ENCODE measurements around the gene KATNAL1.
A peak's percentile ranks its signal among the peaks of the same experiment; 100 is the strongest.

KATNAL1 gene

DNA sequence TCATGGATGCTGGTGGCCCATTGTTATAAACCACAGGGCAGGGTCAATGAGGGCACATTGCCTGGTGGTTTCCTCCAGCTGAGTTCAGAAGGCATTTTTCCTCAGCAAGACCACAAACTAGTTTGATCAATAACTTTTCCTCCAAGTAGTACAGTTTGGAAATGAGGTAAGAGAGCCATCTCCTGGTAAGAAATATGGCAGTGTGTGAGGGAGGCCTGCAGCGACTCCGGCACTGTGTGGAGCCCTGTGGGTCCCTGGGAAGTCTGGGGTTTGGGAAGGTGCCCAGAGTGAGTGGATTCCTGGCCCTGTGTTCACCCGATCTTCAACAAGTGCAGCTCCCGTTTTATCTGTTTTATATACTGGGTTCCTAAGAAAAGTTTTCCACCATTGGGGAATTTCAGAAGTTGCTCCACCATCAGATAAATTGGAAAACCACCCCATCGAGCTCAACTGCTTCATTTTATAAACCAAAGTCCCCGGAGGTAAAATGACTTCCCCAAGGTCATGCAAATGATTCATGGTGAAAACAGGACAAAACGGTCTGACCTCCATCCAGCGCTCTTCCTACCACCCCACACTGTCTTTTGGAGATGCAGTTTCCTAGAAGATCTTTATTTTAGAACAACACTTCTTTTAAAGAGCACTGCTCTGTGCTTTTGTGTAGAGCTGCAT, 148.4 kb downstream of the KATNAL1 start:
- peak; percentile 62 for DNase-seq

DNA sequence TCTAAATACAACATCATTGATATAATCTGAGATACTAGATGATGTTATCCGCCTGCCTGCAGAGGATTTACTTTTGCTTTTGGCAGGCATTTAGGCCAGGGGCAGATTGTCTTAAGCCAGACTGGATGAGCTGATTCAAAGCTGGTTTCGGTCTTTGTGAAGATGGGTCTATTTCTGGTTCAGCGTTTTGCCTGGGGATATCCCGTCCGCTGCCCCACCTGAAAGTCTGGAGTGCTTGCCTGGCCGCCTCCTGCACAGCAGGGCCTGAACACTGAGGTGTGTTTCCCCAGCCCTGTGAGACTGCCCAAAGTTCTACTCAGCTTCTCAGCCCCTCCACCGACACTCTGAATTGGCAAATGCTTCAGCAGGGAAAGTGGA, 149.7 kb downstream of the KATNAL1 start:
- no peak for DNase-seq

DNA sequence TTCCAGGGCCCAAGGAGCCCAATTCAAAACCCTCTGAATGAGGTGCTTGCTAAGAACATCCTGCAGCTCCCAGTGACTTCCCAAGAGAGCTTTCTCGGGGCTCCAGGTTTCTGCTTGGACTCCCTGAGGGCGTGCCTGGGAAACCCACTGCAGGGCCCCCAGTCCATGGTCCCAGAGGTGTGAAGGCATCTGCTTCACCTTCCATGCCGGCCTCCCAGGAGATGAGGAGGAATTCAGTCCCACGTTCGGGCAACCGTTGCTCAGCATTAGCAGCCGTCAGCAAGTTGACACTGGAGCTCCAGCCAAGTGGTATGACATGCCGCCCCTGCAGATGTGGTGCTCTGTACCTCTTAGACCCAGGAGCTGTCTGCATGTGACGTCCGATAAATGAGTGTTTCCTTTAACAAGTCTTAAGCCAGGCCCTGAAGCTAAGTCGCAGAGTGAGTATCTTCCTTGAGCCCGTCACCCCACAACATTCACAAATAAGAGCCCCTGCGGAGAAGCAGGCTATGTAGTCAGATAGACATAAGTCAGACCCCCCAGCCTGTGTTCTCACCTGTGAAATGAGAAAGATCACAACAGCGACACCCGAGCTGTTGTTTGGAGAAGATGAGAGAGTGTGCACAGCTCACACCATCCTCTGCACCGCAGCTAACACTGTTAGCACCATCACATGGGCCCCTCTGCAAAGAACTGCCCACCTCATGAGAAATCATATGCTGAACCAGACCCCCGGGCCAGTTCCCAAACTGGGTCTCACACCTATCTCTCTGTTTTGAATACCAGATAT, 150.3 kb downstream of the KATNAL1 start:
- DNase-seq = no peak

DNA sequence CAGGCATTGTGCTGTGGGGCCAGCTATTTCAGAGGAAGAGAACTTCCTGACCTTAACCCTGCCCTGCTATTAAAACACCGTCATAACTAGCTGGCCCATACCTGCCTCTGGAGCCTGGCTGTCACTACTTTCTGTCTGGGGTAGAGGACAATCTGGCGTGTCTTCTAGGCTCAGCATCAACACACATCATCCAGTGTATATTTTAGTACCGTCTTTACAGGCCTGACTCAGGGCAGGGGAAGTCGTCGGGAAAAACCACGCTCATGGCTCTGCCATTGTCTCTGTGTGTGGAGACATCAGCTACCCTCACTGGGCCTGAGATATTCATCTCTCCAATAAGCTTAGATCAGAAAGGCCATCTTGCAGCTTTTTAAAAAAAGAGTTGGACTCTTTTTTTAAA, 151.1 kb downstream of the KATNAL1 start:
- DNase-seq = no peak

DNA sequence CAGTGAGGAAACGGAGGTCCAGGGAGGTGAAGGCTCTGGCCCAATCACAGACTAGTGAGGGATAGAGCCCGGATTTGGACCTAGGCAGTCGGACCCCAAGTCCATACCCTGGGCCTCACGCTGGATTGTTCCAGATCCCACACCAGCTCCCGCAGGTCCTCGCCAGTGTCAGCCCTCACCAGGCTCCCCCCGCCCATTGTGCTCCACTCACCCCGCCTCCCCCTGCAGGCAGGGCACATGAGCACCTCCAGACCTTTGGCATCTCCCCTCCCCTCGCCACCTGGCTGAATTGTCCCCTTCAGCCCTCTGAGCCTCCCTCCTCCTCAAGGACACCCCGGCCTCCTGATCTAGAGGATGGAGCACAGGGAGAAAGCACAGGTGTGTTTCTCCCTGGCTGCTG, 152.4 kb downstream of the KATNAL1 start:
- no peak for DNase-seq

DNA sequence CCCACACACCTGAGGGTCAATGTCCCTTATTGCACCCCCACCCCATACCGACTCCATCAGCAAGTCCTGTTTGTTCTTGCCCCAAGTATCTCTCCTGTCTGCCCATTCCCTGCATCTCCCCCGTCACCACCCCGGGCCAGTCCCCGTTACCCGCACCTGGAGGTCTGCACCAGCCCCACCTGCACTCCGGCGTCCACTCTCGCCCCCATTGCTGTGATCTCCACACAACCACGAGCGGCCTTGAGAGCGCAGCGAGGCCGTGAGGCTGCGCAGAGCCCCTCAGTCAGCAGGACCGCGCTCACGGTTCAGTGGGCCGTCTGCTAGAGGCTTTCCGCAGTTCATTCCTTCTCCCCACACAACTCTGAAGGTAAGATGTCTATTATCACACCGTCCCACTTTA, 152.8 kb downstream of the KATNAL1 start:
- DNase-seq = no peak

DNA sequence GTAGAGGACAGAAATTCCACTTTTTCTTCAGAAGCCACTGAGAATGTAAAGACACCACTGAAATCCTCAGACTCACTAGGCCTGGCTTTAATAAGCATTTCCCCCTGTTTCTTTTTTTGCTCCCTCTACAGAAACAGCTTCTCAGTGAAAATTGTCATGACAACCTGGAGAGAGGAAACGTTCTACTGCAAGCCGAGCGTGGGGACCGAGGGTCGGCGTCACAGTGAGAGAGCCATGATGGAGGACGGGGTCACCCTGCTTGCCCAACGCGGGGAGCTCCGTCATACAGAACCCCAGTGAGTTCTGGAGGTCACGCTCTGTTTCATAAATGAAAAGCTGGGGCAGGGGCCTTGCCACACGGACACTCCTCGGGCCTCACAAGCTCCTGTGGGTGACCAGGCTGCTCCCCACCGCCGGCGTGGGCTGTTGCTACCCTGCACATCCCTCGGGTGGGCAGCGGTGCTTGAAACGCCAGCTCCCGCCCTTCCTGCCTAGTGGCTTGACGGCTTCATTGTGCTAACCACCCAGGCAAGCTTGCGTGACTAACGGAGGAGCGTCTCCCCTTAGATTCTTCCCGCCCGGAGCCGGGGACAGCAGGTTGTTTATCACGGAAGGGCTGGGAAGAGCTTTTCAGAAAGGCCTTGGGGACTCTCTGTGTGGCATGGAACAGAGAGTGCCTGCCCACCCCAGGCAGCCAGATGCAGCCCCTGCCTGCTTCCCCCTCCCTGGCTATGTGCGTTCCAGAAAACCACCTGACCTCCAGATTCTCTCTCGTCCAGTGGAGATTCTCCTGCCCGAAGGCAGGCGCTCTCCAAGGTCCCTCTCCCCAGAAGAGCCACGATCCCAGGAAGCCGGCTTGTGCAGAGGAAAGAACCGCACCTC, 153.6 kb downstream of the KATNAL1 start:
- peak; percentile 34 for DNase-seq

All from fibroblast of skin of back (primary cell).